ENCODE measurements around the gene NTM.

Gene NTM

GRCh38 chr11:132310390-132311375 lies 940.3 kb downstream of the NTM start:
- Histone ChIP-seq H3K4me3 (ENCODE audit: low read length) (no peak overlapping the region), H3K4me1 (ENCODE audit: control insufficient read depth, low read length) (no peaks in the 10 kb centered on the region), H3K27me3 (ENCODE audit: control insufficient read depth, low read length) (no peaks in the 10 kb centered on the region), H3K27ac (ENCODE audit: low read depth, low read length) (no peak overlapping the region), H3K9me2 (replicated peaks; ENCODE audit: control insufficient read depth, low read length) (no peaks in the 10 kb centered on the region), H3F3A (ENCODE audit: control insufficient read depth, insufficient read depth) (no peaks in the 10 kb centered on the region), H3K36me3 (ENCODE audit: control insufficient read depth, low read length) (no peaks in the 10 kb centered on the region), H3K9me3 (ENCODE audit: control insufficient read depth, insufficient read depth, low read length) (no peaks in the 10 kb centered on the region), H4K20me1 (ENCODE audit: control insufficient read depth, insufficient read depth, low read depth, low read length) (no peaks in the 10 kb centered on the region), H3K4me2 (ENCODE audit: low read length) (no peak overlapping the region), H3K79me2 (ENCODE audit: control insufficient read depth, low read length) (no peaks in the 10 kb centered on the region)
- TF ChIP-seq EZH2phosphoT487 (IDR thresholded peaks at IDR 0.05; ENCODE audit: borderline replicate concordance, low read length) (no peak), CTCF (IDR thresholded peaks at IDR 0.05; ENCODE audit: low read depth, low read length, poor library complexity, severe bottlenecking) (no peak)

- H3K36me3 ChIP-seq (ENCODE audit: control insufficient read depth, low read length): no peaks in the 10 kb centered on the region
- H3K27me3 ChIP-seq (ENCODE audit: control insufficient read depth, low read length): no peaks in the 10 kb centered on the region
- H3K4me1 ChIP-seq (ENCODE audit: control insufficient read depth, low read length): no peaks in the 10 kb centered on the region
- H3K27ac ChIP-seq (ENCODE audit: low read depth, low read length): no peak overlapping the region
- no peak overlapping the region for H3K4me2 ChIP-seq (ENCODE audit: low read length)
- H3K4me3 ChIP-seq (ENCODE audit: low read length): no peak overlapping the region
- no peaks in the 10 kb centered on the region for H3K79me2 ChIP-seq (ENCODE audit: control insufficient read depth, low read length)
- TF ChIP-seq EZH2phosphoT487 (IDR thresholded peaks at IDR 0.05; ENCODE audit: borderline replicate concordance, low read length) (no peak), CTCF (IDR thresholded peaks at IDR 0.05; ENCODE audit: low read depth, low read length, poor library complexity, severe bottlenecking) (no peak)
- H3F3A ChIP-seq (ENCODE audit: control insufficient read depth, insufficient read depth): no peaks in the 10 kb centered on the region
- H4K20me1 ChIP-seq (ENCODE audit: control insufficient read depth, insufficient read depth, low read depth, low read length): no peaks in the 10 kb centered on the region
- no peaks in the 10 kb centered on the region for H3K9me2 ChIP-seq (replicated peaks; ENCODE audit: control insufficient read depth, low read length)
- H3K9me3 ChIP-seq (ENCODE audit: control insufficient read depth, insufficient read depth, low read length): no peaks in the 10 kb centered on the region
Observed at GRCh38 chr11:132311703-132312102, 941.3 kb downstream of the NTM start.

- Histone ChIP-seq H3F3A (ENCODE audit: control insufficient read depth, insufficient read depth) (no peaks in the 10 kb centered on the region), H3K4me1 (ENCODE audit: control insufficient read depth, low read length) (no peaks in the 10 kb centered on the region), H3K79me2 (ENCODE audit: control insufficient read depth, low read length) (no peaks in the 10 kb centered on the region), H3K4me2 (ENCODE audit: low read length) (no peak overlapping the region), H3K4me3 (ENCODE audit: low read length) (no peak overlapping the region), H3K36me3 (ENCODE audit: control insufficient read depth, low read length) (no peaks in the 10 kb centered on the region), H3K27ac (ENCODE audit: low read depth, low read length) (no peak overlapping the region), H3K9me3 (ENCODE audit: control insufficient read depth, insufficient read depth, low read length) (no peaks in the 10 kb centered on the region), H4K20me1 (ENCODE audit: control insufficient read depth, insufficient read depth, low read depth, low read length) (no peaks in the 10 kb centered on the region), H3K27me3 (ENCODE audit: control insufficient read depth, low read length) (no peaks in the 10 kb centered on the region), H3K9me2 (replicated peaks; ENCODE audit: control insufficient read depth, low read length) (no peaks in the 10 kb centered on the region)
- TF ChIP-seq EZH2phosphoT487 (IDR thresholded peaks at IDR 0.05; ENCODE audit: borderline replicate concordance, low read length): no peak
Observed at GRCh38 chr11:132312161-132312560, 941.7 kb downstream of the NTM start.

GRCh38 chr11:132312701-132313111 lies 942.3 kb downstream of the NTM start:
- Histone ChIP-seq H3K9me3 (ENCODE audit: control insufficient read depth, insufficient read depth, low read length) (no peaks in the 10 kb centered on the region), H3K27ac (ENCODE audit: low read depth, low read length) (no peak overlapping the region), H3K4me3 (ENCODE audit: low read length) (no peak overlapping the region), H3K4me1 (ENCODE audit: control insufficient read depth, low read length) (no peaks in the 10 kb centered on the region), H3K79me2 (ENCODE audit: control insufficient read depth, low read length) (no peaks in the 10 kb centered on the region), H3K36me3 (ENCODE audit: control insufficient read depth, low read length) (no peaks in the 10 kb centered on the region), H3K9me2 (replicated peaks; ENCODE audit: control insufficient read depth, low read length) (no peaks in the 10 kb centered on the region), H3K27me3 (ENCODE audit: control insufficient read depth, low read length) (no peaks in the 10 kb centered on the region), H3F3A (ENCODE audit: control insufficient read depth, insufficient read depth) (no peaks in the 10 kb centered on the region), H4K20me1 (ENCODE audit: control insufficient read depth, insufficient read depth, low read depth, low read length) (no peaks in the 10 kb centered on the region), H3K4me2 (ENCODE audit: low read length) (no peak overlapping the region)
- TF ChIP-seq EZH2phosphoT487 (IDR thresholded peaks at IDR 0.05; ENCODE audit: borderline replicate concordance, low read length) (no peak), CTCF (IDR thresholded peaks at IDR 0.05; ENCODE audit: low read depth, low read length, poor library complexity, severe bottlenecking) (peak; percentile 64)
